HG03135 (cell line): ENCODE measurements around the gene CDKAL1.
"Not testable (repeated sequence)": the region's sequence is repeated elsewhere in the genome, so short reads cannot be mapped to it uniquely, and the experiment has no call there.

ENCODE experiments used
- ATAC-seq: cut with Tn5 transposase; IDR thresholded peaks from one replicate; pipeline ENCODE4 v1.9.1; 2021; ENCODE audit warnings: mild to moderate bottlenecking, moderate library complexity; ENCODE audit not compliant: unreplicated experiment

CDKAL1 gene

DNA sequence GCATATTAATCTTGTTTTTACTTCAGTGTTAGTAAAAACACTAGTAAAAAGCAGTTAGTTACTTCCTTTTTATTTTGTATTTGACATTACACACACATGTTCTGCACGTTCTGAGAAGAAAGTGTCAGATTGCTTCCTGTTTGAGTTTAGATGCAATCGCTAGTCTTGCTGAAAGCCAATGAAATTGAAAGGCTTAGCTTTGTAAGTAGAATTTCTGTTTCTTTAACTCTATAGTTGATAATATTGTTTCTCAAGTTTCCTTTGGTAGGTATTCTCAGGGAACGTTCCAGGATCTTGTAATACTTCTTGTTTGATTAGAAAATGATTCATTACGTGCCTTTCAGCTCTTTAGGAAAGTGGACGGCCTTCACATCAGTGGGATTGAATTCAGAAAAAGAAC lies 55.0 kb downstream of the CDKAL1 start:
- ATAC-seq, result no peak

DNA sequence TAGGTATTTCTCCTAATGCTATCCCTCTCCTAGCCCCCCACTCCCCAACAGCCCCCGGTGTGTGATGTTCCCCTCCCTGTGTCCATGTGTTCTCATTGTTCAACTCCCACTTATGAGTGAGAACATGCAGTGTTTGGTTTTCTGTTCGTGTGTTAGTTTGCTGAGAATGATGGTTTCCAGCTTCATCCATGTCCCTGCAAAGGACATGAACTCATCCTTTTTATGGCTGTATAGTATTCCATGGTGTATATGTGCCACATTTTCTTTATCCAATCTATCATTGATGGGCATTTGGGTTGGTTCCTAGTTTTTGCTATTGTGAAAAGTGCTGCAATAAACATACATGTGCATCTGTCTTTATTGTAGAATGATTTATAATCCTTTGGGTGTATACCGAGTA lies 56.2 kb downstream of the CDKAL1 start:
- not testable (repeated sequence) for ATAC-seq

DNA sequence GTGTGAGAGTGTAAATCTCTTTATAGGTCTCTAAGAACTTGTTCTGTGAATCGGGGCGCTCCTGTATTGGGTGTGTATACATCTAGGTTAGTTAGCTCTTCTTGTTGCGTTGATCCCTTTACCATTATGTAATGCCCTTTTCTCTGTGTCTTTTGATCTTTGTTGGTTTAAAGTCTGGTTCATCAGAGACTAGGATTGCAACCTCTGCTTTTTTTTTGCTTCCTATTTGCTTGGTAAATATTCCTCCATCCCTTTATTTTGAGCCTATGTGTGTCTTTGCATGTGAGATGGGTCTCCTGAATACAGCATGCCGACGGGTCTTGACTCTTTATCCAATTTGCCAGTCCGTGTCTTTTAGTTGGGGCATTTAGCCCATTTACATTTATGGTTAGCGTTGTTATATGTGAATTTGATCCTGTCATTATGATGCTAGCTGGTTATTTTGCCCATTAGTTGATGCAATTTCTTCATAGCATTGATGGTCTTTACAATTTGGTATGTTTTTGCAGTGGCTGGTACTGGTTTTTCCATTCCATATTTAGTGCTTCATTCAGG lies 60.1 kb downstream of the CDKAL1 start:
- not testable (repeated sequence) for ATAC-seq

DNA sequence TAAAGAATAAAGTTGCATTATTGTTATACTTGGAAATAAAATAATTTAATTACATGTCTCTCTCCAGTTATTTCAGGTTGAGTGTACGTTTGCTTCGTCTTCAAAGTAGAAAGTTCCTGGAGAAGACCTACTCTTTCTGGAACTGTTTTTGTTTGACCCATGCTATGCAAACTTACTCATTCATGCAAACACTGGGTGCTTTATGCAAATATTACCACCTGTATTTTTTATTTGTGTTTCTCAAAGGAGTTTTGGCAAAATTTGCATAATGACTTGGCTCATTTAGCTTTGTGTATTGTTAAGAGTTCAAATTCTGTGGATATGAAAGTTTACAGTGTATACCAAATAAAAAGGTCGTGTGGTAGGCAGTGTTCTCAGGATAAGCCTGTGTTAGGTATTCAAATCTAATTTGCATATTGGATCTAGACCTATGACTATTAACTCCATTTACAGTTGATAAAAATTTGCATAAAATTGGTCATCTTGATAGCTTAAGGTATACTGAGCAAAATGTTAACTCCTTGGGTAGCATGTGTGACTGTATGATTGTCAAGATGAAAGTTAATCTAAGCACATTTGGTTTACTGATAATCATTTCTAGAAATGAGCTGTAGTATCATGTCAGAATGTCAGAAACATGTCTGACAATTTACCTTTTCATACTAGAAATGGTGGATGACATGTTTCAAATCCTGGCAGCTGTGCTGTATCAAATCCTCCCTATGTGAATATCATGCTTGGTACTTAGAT lies 65.2 kb downstream of the CDKAL1 start:
- ATAC-seq, result no peak

DNA sequence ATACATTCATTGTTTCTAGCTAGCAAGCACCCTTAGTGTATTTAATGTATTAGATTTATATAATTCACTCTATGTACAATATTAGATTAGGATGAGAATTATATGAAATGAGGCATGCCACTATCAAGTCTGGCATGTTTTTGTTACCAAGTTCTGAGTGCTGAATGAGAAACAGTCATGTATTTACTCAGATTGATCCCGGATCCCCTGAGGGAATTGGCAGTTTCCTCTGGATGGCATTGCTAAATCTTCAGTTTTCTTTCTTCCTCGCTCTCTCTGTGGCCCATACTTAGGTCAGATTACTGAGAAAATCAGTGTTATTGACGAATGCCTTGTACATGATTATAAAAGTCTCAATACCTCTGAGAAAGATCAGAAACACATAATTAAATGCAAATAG lies 66.6 kb downstream of the CDKAL1 start:
- ATAC-seq, result no peak

DNA sequence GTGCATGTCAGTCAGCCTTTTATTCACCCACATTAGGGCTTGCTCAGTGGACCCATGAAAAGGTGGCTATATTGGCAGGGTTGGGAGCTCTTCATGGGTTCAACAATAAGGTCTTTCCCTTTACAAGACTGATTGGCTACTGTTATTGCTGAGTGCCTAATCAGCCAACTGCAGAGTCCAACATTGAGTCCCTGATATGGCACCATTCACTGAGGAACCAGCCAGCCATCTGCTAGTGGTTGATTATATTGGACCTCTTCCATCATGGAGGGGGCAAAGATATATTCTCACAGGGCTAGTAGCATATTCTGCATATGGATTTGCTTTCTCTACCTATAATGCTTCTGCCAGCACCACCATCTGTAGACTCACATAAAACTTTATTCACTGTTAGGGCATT lies 69.9 kb downstream of the CDKAL1 start:
- no peak for ATAC-seq

DNA sequence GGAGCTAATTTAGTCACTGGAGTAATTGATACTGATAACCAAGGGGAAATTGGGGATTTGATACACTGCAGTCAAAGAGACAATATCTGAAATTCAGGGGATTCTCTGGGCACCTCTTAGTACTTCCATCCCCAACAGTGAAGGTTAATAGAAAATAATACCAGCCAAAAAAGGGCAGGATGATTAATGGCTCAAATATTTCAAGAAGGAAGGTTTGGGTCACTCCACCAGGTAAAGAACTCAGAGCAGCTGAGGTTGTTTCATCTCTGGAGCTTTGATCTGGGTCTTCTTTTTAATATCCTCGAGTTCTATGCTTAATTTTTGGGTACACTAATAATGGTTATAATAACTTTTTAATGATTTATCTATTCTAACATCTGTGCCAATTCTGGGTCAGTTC lies 70.8 kb downstream of the CDKAL1 start:
- no peak for ATAC-seq

DNA sequence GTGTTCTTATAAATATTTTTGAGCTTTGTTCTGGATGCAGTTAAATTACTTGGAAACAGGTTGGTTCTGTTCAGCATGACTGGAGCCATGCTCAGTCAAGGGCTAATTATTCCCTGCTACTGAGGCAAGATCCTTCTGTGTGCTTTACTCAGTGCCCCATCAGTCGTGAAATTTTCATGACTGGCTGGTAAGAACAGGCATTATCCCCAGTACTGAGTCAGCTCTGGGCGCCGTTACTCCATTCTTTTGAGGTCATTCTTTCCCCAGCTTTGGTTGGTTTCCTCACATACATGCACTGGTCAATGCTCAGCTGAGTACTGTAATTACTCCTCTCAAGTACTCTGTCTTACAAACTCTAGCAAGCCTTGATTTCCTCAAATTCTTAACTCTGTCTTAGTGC lies 71.3 kb downstream of the CDKAL1 start:
- ATAC-seq, result no peak

DNA sequence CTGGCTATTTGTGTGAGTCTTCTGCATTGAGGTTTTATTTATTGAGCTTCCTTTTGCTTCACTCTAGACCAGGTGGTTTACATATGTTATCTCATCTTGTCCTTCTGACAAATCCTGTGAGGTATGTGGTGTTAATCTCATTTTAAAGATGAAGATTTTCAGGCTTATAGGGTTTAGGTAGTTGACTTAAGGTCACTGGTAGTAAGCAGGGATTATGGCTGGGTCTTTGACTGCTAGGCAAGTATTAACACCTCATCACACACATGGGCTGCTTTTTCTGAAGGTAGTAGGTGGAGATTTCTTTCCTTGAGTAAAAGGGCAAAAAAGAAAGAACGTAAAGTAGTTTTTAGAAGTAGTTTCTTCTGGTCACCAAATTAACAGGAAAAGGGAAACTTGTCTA lies 72.6 kb downstream of the CDKAL1 start:
- ATAC-seq, result no peak

DNA sequence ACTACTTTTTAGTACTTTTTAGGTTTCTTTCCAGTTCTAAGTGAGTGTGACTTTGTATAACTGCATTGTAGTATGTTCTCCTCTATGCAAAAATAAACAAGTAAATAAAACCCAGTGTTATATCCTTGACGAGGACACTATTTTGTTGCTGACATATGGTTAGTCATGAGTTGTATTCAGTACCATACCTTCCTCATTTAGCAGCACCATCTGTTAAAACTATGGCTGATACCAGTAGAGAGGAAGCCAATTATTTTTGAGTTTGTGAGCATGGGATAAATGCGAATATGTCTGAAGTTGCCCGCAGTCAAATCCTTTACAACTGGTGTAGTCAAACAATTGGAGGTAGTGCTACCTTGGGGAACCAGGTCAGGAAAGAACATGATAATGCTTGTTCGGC lies 74.1 kb downstream of the CDKAL1 start:
- ATAC-seq, result no peak

DNA sequence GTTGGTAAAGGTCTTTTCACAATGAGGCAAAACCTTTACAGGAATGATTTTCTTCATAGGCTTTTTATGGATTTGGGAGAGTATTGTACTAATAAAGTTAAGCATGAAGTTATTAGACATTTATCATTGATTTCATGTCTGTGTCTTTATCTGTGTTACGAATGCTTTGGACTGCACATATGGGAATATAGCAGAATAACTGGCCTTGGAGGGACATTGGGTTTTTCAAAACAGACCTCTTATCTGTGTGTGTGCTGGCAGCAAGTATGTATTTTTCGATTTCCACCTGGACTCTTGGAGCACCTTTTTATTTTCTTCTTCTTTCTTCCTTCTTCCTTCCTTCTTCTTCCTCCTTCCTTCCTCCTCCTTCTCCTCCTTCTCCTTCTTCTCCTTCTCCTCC lies 74.6 kb downstream of the CDKAL1 start:
- no peak for ATAC-seq

DNA sequence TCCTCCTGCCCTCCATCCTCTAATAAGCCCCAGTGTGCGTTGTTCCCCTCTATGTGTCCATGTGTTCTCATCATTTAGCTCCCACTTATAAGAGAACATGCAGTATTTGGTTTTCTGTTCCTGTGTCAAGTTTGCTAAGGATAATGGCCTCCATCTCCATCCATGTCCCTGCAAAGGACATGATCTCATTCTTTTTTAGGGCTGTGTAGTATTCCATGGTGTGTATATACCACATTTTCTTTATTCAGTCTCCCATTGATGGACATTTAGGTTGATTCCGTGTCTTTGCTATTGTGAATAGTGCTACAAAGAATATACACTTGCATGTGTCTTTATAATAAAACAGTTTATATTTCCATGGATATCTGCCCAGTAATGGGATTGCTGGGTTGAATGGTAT lies 75.7 kb downstream of the CDKAL1 start:
- not testable (repeated sequence) for ATAC-seq

DNA sequence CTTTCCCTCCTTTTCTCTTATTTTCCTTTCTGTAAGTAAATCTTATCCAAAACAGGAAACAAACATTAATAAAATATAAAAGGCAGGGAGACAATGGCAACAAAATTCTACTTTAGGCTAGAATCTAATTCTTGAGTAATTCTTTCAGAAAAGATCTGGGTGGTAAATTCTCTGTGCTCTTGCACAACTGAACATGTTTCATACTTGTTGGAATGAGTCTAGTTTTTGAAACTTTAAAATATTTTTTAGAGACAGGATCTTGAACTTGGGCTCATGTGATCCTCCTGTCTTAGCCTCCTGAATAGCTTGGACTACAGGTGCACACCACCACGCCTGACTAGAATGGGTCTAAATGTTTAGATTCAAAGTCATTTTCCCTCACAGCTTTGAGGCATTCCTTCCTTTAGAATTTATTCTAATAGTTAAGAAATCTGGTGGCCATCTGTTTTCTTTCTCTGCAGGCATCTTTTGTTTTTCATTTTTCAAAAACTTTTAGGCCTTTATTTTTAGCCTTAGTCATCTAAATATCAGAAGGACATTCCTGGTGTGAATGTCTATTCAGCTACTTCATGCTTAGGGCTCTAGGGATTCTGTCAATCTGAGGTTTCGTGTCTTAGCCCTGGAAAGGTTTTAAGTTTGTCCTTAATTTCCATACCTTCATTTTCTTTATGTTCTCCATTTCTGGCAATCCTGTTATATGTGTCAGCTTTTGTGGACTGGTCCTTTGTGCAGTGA lies 76.5 kb downstream of the CDKAL1 start:
- ATAC-seq, result no peak

DNA sequence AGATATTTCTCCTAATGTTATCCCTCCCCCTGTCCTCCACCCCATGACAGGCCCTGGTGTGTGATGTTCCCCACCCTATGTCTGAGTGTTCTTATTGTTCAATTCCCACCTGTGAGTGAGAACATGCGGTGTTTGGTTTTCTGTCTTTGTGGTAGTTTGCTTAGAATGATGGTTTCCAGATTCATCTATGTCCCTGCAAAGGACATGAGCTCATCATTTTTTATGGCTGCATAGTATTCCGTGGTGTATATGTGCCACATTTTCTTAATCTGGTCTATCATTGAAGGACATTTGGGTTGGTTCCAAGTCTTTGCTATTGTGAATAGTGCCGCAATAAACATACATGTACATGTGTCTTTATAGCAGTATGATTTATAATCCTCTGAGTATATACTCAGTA lies 83.3 kb downstream of the CDKAL1 start:
- ATAC-seq, result not testable (repeated sequence)

DNA sequence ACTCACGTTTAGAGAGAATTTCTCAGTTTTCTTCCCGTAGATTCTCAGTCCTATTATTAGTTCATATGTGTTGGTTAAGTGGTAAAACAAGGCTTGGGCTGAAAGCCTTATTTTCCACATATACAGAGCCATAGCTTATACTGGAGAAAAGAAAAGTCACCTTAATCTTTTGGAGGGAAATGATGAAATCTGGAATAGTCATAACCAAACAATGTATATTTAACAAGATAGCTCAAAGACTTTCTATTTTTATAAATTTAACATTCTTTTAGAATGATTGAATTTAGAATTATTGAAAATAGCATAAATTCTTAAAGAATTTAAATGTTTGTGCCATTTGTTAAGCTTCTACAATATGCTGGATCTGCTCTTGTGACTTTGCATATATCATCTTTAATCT lies 85.8 kb downstream of the CDKAL1 start:
- no peak for ATAC-seq

DNA sequence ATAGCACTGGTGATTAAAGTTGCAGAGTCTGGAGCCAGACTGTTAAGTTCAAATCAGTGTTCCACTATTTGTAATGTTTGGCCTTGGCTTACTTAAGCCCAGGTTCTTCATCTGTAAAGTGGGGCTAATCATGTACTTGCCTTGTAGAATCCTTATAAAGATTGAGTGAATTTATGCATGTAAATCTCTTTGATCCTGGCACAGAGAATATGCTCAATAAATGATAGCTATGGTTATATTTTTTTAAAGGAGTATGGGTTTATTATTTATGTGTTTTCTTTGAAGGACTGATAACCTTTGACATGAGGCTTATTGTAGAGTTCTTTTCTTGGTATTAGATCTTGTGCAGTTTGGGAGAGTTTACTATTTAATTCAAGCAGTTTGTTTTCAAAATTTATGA lies 89.5 kb downstream of the CDKAL1 start:
- no peak for ATAC-seq

DNA sequence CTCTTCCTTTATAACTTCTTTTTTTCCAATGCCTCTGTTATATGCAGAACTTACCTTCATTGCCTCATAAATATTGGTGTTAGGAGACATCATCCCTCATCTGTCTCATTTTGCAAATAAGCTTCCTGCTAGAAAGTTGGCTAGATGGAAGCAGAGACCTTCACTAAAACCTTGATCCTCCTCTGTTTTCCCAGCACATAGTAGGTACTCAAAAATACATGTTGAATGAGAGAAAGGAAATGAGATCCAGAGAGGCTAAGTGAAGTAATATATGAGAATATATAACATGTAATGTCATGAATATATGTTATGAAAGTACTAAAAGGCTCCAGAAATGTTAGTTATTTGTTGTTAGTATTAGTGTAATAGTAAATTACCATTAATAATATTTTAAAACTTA lies 91.9 kb downstream of the CDKAL1 start:
- no peak for ATAC-seq

DNA sequence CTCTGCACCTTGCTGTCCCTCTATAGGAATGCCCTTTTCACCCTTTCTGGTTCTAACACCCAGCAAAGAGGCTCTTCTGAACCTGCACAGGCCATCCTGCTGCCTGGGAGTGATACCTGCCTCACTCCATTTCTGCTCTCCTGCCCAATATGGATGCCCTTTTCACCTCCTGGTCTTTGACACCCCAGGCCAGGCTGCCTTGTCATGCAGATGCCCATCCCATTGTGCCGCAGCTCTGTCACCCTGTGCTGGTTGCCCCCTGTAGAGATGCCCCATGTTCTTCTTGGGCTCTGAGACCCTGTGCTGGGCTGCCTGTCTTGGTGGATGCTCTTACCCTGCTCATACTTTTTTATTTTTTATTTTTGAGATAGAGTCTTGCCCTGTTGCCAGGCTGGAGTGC lies 95.3 kb downstream of the CDKAL1 start:
- ATAC-seq, result no peak

DNA sequence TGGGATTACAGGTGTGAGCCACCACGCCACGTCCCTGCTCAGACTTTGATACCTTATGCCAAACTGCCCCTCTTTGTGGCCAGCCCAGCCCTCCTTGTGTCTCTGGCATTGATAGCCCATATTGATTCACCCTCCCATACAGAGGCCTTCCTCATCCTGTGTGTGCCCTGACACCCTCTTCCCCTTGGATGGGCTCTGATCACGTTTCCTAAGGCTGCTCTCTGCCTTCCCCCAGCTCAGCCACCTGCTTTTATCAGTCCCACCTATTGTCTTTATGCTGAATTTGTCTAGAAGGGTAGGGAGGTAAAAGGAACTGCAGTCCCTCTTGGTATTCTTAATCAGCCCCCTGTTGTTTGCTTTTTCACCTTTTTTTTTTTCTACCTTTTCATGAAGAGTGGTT lies 95.9 kb downstream of the CDKAL1 start:
- ATAC-seq, result no peak

DNA sequence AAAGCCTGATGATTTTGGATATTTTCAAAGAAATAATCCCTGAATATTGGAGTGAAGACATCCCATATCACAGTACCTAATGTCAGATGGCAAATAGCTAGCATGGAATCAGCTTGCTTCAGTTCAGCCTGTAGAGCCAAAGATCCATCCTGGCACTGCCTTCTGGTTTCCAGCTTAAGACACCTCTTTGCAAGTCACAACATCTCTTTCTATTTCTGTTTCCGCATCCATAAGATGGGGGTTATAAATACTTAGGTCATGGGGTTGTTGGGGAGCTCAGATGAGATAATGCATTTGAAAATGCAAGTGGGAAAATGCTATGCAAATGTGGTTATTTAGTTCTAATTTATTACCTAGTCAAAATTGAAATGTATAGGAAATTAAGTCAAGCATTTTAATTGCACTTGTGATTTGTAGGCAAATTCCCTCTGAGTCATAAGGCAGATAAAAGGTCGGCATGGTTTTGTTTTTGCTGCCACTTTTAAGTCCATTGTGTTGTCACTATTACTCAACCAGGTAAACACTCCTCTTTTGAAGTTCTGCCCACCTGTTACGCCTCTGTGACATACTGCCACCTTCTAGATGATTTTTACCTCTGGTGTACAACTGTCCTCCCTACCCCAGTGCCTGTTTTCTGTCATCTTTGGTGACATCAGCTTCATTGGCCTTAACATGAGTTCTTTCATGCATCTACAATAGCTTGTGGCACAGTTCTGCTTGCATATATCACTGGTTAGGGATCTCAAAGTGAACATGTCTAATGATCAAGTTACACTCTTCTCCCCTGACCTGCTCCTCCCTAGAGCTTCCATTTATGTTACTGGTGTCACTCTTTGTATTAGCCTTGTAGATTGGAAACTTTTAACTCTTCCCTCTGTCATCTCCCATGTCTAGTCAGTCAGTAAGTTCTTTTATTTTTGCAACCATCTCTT lies 96.6 kb downstream of the CDKAL1 start:
- ATAC-seq, result no peak

DNA sequence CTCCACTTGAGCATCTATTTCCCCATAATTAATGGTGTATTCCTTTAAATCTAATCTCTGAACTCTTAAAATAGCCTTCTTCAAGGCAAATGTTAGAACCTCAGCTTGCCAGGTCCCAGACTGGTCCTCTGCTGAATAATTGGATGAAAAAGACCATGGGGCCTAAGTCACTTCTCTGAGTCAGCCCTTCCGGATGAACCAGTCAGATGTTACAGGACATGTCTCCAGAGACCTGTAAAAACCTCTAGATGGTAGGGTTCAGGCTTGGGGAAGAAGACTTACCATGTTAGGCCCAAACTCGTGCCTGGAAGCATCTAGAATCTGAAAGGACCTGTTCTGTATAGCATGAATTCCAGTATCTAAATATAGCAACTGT lies 97.3 kb downstream of the CDKAL1 start:
- no peak for ATAC-seq
